ENCODE measurements around the gene RAB5IF.
"Not testable (repeated sequence)": the region's sequence is repeated elsewhere in the genome, so short reads cannot be mapped to it uniquely, and the experiment has no call there.

RAB5IF gene

GRCh38 chr20:36585410-36586125 is 20.0 kb upstream of the RAB5IF start:
- no peak for DNase-seq (ENCODE audit: low spot score)

- no peak for DNase-seq (ENCODE audit: low spot score)
These were observed 18.1 kb upstream of the RAB5IF start for GRCh38 chr20:36587388-36588070.

DNA sequence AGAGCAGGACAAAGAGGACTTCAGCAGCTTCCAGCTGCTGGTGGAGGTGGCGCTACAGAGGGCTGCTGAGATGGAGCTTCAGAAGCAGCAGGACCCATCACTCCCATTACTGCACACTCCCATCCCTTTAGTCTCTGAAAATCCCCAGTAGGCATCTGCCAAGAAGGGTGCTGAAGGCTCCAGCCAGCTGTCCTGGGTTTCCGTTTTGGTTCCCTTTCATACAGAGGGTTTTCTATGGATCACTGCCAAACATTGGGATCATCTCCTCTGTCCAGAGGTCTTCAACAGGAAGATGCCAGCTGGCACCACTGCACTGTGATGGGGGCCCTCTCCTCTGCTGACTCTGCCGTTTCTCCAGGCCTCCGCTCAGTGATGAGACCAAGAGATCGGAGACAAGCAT is 14.3 kb upstream of the RAB5IF start:
- no peak for DNase-seq (ENCODE audit: low spot score)

DNA sequence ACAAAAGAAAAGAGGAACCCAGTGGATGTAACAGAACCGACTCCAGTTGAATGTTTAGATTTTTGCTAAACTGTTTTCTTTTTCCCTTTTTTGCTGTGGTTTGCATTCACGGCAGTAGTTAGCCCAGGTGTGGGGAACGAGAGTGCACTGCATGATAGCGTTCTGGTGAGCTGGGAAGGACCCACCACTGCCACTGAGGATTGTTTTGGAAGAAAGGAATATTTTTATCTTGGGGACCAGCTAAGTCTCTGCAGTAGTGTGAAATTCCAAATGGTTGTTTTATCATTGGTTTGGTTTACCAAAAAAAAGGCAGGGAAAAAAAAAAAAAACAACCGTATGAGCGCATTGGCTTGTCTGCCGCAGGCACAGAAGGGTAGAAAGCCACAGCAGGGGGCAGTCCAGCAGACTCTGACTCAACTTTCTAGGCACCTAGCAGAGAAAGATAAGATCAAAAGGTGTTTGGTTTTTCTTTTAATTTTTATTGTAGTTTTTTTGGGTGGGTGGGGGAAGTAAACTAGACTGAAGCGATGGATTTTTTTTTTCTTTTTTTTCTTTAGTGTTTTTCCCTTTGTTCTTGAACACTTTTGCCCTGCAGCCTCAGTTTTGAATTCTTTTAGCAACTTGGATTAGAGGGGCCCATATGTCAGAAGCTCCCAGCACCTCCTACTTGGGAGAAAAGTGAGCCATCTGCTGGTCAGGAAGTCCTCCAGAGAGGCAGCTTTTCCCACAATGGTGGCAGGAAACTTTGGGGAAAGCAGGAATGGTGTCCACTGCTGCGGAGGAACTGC is 13.5 kb upstream of the RAB5IF start:
- peak; percentile 59 for DNase-seq (ENCODE audit: low spot score)

GRCh38 chr20:36593347-36593929 is 12.1 kb upstream of the RAB5IF start:
- DNase-seq (ENCODE audit: low spot score) = no peak

GRCh38 chr20:36599912-36600345 is 5.7 kb upstream of the RAB5IF start:
- no peak for DNase-seq (ENCODE audit: low spot score)

GRCh38 chr20:36601540-36601939 is 4.0 kb upstream of the RAB5IF start:
- no peak for DNase-seq (ENCODE audit: low spot score)

- no peak for DNase-seq (ENCODE audit: low spot score)
These were observed 604 bp upstream of the RAB5IF start for GRCh38 chr20:36604952-36605398.

DNA sequence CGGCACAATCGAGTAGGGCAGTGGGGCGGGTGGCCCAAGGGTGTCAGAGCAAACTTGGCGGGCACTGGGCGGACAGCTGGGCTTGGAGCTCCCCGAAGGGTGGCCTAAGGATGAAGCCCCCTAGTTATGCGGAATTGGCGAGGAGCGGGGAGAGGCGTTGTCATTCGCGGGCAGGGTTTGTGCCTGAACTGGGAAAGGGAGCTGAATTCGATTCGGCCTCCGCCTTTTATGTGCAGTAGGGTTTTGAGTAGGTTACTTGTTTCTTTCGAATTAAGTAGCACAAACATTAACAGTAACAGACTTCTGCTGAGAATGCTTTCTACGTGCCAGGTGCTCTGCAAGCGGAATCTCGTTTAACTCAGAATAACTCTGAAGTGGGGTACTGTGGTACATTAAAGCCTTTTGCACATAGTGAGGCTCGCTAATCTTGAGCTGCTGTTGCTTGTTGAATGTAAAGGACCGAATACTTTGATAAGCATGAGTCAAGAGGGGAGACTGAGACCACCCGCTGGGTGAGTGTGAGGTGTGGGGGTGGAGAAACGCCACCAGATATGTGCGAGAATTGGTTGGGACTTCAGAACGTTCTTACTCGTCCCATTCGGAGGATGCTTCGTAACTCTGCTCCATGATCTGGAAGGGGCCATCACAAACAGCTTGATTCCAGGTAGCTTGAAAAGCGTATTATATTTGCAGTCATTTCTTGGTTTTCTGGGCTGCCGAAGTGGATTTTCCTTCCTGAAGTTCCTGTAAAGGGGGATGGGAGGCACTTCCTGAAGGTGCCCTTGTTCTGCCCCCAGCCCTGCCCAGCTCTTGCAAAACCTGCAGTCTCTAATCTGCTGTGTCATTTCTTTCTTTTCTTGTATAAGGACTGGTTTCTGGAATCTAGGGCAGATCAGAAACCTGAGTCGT is 833 bp downstream of the RAB5IF start:
- DNase-seq (ENCODE audit: low spot score) = no peak

DNA sequence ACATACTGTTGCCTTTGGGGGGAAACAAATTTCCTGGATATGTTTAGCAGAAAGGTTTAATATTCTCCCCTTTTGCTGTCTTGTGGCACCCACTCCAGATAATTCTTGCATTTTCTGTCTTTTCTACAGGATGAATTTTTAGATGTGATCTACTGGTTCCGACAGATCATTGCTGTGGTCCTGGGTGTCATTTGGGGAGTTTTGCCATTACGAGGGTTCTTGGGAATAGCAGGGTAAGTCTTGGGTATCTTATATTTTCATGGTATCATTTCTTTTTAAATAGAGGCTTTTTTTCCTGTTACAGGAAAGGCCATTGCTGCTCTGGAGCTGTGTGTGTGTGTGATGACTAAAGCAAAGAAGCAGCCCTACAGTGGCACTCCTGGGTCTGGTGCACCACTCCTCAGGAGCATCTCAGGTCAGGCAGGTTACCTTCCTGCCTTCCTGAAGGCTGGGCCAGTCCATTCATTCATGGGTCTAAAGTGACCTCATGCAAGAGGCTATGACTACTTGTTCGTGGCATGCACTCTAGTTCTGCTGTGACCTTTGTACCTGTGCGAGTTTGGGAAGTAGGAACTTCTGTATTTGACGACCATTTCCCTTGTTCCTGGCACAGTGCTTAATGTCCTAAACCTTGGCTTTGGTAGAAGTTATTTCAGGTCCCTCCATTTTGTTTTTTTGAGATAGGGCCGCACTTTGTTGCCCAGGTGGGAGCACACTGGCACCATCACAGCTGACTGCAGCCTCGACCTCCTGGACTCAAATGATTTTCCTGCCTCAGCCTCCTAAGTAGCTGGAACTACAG is 2.2 kb downstream of the RAB5IF start:
- DNase-seq (ENCODE audit: low spot score) = peak; percentile 61

GRCh38 chr20:36608388-36608728 is 2.8 kb downstream of the RAB5IF start:
- DNase-seq (ENCODE audit: low spot score) = not testable (repeated sequence)

- no peak for DNase-seq (ENCODE audit: low spot score)
These were observed 6.0 kb downstream of the RAB5IF start for GRCh38 chr20:36611625-36612024.

DNA sequence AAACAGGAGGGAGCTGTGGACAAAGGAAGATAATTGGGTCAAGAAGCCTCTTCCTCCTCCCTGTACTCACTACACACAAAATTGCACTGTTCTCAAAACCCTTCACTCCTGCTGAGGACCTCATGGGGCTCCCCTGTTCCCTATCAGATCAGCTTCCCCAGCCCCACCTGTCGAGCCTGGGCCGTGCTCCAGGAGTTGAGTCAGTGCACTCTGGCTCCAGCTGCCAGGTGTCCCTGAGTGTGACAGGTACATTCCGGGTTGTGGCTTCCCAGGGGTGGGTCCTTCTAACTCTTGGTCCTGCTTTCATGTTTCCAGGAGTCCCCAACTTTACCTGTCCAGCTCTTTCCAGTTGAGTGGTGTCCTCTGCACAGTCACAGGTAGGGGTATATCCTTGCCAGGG is 8.4 kb downstream of the RAB5IF start:
- DNase-seq (ENCODE audit: low spot score) = no peak

DNA sequence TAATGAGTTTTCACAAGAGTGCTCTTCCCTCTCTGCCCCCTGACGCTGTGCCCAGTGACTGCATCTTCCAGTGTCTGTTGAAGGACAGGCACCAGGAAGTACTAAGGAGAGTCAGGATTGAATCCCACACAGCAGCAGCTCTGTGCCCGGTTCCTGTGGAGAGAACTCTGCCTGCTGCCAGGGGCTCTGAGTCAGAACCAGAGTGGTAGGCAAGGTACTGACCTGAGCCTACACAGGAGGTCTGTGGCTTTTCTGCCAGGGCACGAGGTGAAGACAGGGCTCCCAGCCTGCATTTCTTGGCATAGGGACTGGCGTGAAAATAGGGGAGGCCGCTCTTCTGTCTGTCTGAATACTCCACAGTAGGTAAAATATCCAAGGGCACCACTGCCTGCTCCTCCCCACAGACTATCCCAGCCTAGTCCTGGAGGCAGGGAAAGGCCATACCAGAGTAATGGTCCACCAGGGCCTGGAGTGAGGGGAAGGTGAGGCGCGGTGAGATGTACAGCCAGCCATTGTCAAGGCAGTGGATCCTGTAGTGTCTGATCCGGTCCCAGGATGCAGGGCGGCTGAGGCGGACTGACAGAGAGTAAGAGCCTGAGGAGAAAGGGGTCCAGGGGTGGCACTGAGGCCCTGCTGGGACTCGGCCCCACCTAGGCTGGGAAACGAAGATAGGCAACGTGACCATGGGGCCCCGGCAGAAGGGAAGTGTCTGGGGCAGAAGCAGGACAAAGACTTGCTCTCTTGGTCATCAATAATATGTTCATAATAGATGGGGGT is 9.4 kb downstream of the RAB5IF start:
- DNase-seq (ENCODE audit: low spot score) = no peak

- DNase-seq (ENCODE audit: low spot score) = no peak
These were observed 15.3 kb downstream of the RAB5IF start for GRCh38 chr20:36620917-36621316.

DNA sequence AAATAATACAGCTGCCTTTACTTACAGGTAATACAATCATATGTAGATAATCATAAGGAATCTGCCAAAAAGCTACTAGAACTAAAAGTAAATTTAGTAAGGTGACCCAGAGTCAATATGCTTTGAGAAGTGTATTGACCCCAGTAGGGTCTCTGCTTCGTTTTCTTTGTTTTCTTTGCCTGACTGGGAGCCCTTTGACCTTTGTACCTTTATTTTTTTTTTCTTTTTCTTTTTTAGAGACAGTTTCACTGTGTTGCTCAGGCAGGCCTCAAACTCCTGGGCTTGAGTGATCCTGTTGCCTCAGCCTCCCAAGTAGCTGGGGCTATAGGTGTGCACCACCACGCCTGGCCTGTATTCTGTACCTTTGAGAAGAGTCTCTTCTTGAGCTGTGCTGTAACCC is 17.9 kb downstream of the RAB5IF start:
- no peak for DNase-seq (ENCODE audit: low spot score)

DNA sequence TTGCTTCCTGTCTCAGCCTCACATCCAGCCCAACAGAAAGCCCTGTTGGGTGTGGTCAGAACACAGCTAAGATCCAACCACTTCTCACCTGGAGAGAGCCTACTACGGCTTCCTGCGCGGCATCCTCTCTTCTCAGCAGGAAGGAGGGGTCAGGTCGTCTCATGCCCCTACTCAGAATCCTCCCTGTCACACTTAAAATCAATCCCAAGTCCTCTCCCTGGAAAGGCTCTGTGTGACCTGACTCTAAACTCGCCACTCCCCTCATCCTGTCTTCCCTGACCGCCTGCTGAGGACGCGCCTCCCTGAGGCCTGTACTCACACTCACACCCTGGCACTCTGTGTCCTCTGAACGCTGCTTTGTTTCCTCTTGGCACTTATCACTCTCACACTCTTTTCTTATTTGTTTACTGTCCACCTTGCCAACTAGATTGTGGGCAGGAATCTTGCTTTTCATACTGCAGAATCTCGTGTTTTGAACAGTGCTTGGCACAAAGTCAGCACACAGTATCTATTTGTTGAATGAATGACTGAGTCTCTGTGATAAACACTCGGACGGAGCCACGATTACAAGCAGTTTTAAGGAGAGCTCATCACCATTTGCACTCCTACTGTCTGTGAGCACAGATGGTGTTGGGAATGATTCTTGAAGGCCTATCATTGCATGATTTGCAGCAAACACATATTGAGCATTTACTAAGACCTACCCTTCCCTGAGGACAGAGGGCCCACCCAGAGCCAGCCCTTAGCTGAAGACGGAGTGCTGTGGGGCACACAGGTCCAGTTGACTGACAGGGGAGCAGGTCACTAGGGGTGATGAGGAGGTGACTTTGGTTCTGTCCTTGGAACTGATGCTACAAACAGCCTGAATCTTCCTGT is 18.7 kb downstream of the RAB5IF start:
- DNase-seq (ENCODE audit: low spot score) = no peak

DNA sequence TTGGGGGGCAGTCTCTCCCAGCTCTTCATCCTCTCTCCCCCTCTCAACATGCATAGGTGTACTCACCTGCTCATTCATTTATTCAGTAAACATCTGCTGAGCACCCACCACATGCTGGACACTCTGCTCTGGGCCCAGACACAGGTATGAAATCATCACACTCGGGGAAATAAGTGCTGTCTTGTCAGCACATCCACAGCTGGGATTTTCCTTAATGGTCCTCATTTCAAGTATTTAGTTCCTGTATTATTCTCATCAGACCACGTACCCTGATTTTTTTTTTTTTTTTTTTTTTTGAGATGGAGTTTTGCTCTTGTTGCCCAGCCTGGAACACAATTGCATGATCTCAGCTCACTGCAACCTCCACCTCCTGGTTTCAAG is 19.4 kb downstream of the RAB5IF start:
- DNase-seq (ENCODE audit: low spot score) = no peak

GRCh38 chr20:36628076-36628475 is 22.5 kb downstream of the RAB5IF start:
- DNase-seq (ENCODE audit: low spot score) = no peak

Measured in SW480 (cell line).